HepG2 (cell line): ENCODE measurements around the gene THBS2. TPM values are rescaled to one million over a fixed set of nuclear protein-coding genes. Genes with fewer than 3 reads are reported as not detected.

Experiments
- ARID5B ChIP-seq: IDR thresholded peaks from 2 replicates; pipeline ENCODE4 v1.4.0; 2020; ENCODE audit warnings: mild to moderate bottlenecking, missing genetic modification reagents
- BRD4 ChIP-seq: sonication (generic); formaldehyde crosslinking; IDR thresholded peaks from 2 replicates; pipeline ENCODE4 v1.4.0; 2020; ENCODE audit warnings: missing genetic modification reagents
- ERF ChIP-seq: IDR thresholded peaks from 2 replicates; pipeline ENCODE4 v1.6.1; 2018; ENCODE audit warnings: missing biosample characterization, missing genetic modification reagents
- FOXC1 ChIP-seq: sonication (generic); formaldehyde crosslinking; IDR thresholded peaks from 2 replicates; pipeline ENCODE4 v1.8.0; 2022; ENCODE audit warnings: mild to moderate bottlenecking, missing genetic modification reagents, borderline replicate concordance
- FOXP4 ChIP-seq: sonication (generic); formaldehyde crosslinking; IDR thresholded peaks from 2 replicates; pipeline ENCODE4 v1.4.0; 2020; ENCODE audit warnings: missing genetic modification reagents
- GABPA ChIP-seq, 2 experiments: IDR thresholded peaks; 2 replicates each; pipeline ENCODE4 v1.6.1; 2011 to 2016; ENCODE audit warnings: low read depth in 2 of 2, low read length in 1 of 2, missing biosample characterization in 1 of 2, missing genetic modification characterization in 1 of 2
- HDAC1 ChIP-seq: sonication (generic); formaldehyde crosslinking; IDR thresholded peaks from 2 replicates; pipeline ENCODE4 v1.5.1; 2020; ENCODE audit warnings: mild to moderate bottlenecking, missing genetic modification reagents
- PPARG ChIP-seq: conservative IDR thresholded peaks from 2 replicates; pipeline ENCODE4 v1.6.1; 2016; ENCODE audit warnings: missing biosample characterization, missing genetic modification reagents
- RCOR2 ChIP-seq: IDR thresholded peaks from 2 replicates; pipeline ENCODE4 v1.6.1; 2016; ENCODE audit warnings: missing biosample characterization, missing genetic modification reagents
- SMARCE1 ChIP-seq: fragments of 450-650 bp; IDR thresholded peaks from 2 replicates; pipeline ENCODE4 v1.6.1; 2017; ENCODE audit warnings: borderline replicate concordance
- TEAD3 ChIP-seq: optimal IDR thresholded peaks from 2 replicates; pipeline ENCODE3; 2016; ENCODE audit warnings: borderline replicate concordance
- ZBTB33 ChIP-seq: sonication (generic); formaldehyde crosslinking; IDR thresholded peaks from 2 replicates; pipeline ENCODE4 v1.4.0; 2020; ENCODE audit warnings: missing genetic modification reagents
- ZFYVE20 ChIP-seq: sonication (generic); formaldehyde crosslinking; IDR thresholded peaks from 2 replicates; pipeline ENCODE4 v1.8.0; 2023; ENCODE audit warnings: low read depth, mild to moderate bottlenecking, moderate library complexity, missing genetic modification reagents, borderline replicate concordance
- ZNF614 ChIP-seq: IDR thresholded peaks from 2 replicates; pipeline ENCODE4 v1.6.1; 2018; ENCODE audit warnings: missing biosample characterization, missing genetic modification reagents, inconsistent platforms, borderline replicate concordance
- ZNF646 ChIP-seq: sonication (generic); formaldehyde crosslinking; IDR thresholded peaks from 2 replicates; pipeline ENCODE4 v1.9.0; 2021; ENCODE audit warnings: mild to moderate bottlenecking, missing genetic modification reagents
- ZNF709 ChIP-seq: sonication (generic); formaldehyde crosslinking; IDR thresholded peaks from 2 replicates; pipeline ENCODE4 v1.5.0; 2020; ENCODE audit warnings: mild to moderate bottlenecking, missing genetic modification reagents
- ZNF792 ChIP-seq: IDR thresholded peaks from 2 replicates; pipeline ENCODE4 v1.6.1; 2016
- polyA plus RNA-seq, 8 experiments: library from polyadenylated mRNA; depleted of rRNA in 3 of 8; stranded (reverse) in 7 of 8; unstranded in 1 of 8; fragments of >200 nt; fragmentation: Illumina TruSeq in 4 of 8; extraction: Trizol in 4 of 8; gene quantifications; 2 replicates each; pipeline versions ENCODE4 v1.2.1 to v1.2.3, GENCODE V29; 2011 to 2016; ENCODE audit warnings: low read depth in 4 of 8, missing spikeins in 1 of 8, mixed read lengths in 1 of 8; ENCODE audit not compliant: insufficient read depth in 1 of 8
- total RNA-seq, 5 experiments: library from RNA; depleted of rRNA; stranded (reverse); fragments of >200 nt; fragmentation: Illumina TruSeq; extraction: Trizol; gene quantifications; 2 replicates each; pipeline ENCODE4 v1.2.3, GENCODE V29; 2016; ENCODE audit warnings: low read depth in 1 of 5

THBS2 gene
- total and polyA plus RNA-seq, 2 of the 13 experiments (the other 11 are each of a cell fraction or from before 2014, with no cell fraction given), result 0.12 to 0.15 TPM

- TF ChIP-seq ZBTB33 (CRISPR knock-in tag) (no peak), SMARCE1 (no peak), ZNF614 (CRISPR knock-in tag) (peak; percentile 46; the same call in 1 of the 2 replicates), BRD4 (CRISPR knock-in tag) (no peak), HDAC1 (no peak), FOXC1 (CRISPR knock-in tag) (no peak), ARID5B (CRISPR knock-in tag) (peak; percentile 82), ZNF709 (CRISPR knock-in tag) (no peak), GABPA (IDR thresholded peaks at IDR 0.05; ENCODE audit: low read depth, low read length) (no peak), GABPA (CRISPR knock-in tag; IDR thresholded peaks at IDR 0.05; ENCODE audit: low read depth) (no peak), ERF (CRISPR knock-in tag) (no peak), RCOR2 (CRISPR knock-in tag) (peak; percentile 58), PPARG (CRISPR knock-in tag) (peak; percentile 36; the same call in 1 of the 2 replicates), TEAD3 (CRISPR knock-in tag) (peak; percentile 67), ZNF792 (CRISPR knock-in tag) (0 out of 2 replicates have a peak, but pooled peaks have one; percentile 48), ZFYVE20 (CRISPR knock-in tag) (no peak), ZNF646 (CRISPR knock-in tag) (no peak), FOXP4 (CRISPR knock-in tag) (peak; percentile 58; the same call in 1 of the 2 replicates)
These were observed 42.5 kb upstream of the THBS2 start (continued) for GRCh38 chr6:169296170-169296569.
